SK-N-SH (cell line): ENCODE results near the gene TMEM94. TPM values are rescaled to one million over a fixed set of nuclear protein-coding genes. Genes with fewer than 3 reads are reported as not detected.

Experiments used
- CTCF ChIA-PET: fragments of 300-600, 350-600 bp; formaldehyde crosslinking; extraction: SDS; loops from one replicate; lab custom pipeline; 2021; lab: Yijun Ruan, JAX
- POLR2A ChIA-PET: fragments of 350-600 bp; sonication (Branson Sonifier 250); formaldehyde crosslinking; extraction: SDS; loops from one replicate; lab custom pipeline; 2020; ENCODE audit warnings: antibody characterized with exemption, inconsistent platforms; lab: Yijun Ruan, JAX
- DNase-seq: peaks from one replicate; pipeline ENCODE4 v3.0.0; 2012
- H2AFZ ChIP-seq: fragments of 200-600 bp; sonication (generic); 2 replicates; pipeline ENCODE4 v1.8.1; 2016; ENCODE audit warnings: antibody characterized with exemption, mild to moderate bottlenecking, low read depth
- H3F3A ChIP-seq: fragments of 200-600 bp; sonication (generic); replicated peaks from 2 replicates; pipeline ENCODE3; 2016; ENCODE audit warnings: antibody characterized with exemption, mild to moderate bottlenecking; ENCODE audit not compliant: insufficient read depth
- H3K27ac ChIP-seq, 2 experiments: fragments of 200-500 bp in 1 of 2; fragments of 200-600 bp in 1 of 2; sonication (Bioruptor generic) in 1 of 2; sonication (generic), shearing (Covaris generic) in 1 of 2; 2 replicates each; pipeline versions ENCODE4 v1.5.1 to v1.6.1; 2014 to 2016; ENCODE audit warnings: low read depth in 2 of 2, inconsistent platforms in 1 of 2, low read length in 1 of 2, mild to moderate bottlenecking in 1 of 2, mixed read lengths in 1 of 2
- H3K27me3 ChIP-seq: fragments of 200-600 bp; sonication (generic), shearing (Covaris generic); 2 replicates; pipeline ENCODE4 v1.6.1; 2016; ENCODE audit warnings: mixed run types; ENCODE audit not compliant: insufficient read depth
- H3K36me3 ChIP-seq, 2 experiments: fragments of 200-500 bp in 1 of 2; fragments of 200-600 bp in 1 of 2; sonication (Bioruptor generic) in 1 of 2; sonication (generic) in 1 of 2; replicated peaks in 1 of 2; 2 replicates each; pipeline versions ENCODE3 to v1.5.1; 2014 to 2016; ENCODE audit warnings: low read length in 1 of 2, mild to moderate bottlenecking in 1 of 2; ENCODE audit not compliant: insufficient read depth in 2 of 2, control insufficient read depth in 1 of 2
- H3K4me1 ChIP-seq, 2 experiments: fragments of 200-500 bp in 1 of 2; fragments of 200-600 bp in 1 of 2; sonication (Bioruptor generic) in 1 of 2; sonication (generic), shearing (Covaris generic) in 1 of 2; 2 replicates each; pipeline versions ENCODE4 v1.5.1 to v1.6.1; 2014 to 2016; ENCODE audit warnings: low read depth in 1 of 2, low read length in 1 of 2, mixed run types in 1 of 2; ENCODE audit not compliant: insufficient read depth in 2 of 2, control insufficient read depth in 1 of 2
- H3K4me2 ChIP-seq: fragments of 200-600 bp; sonication (generic), shearing (Covaris generic); 2 replicates; pipeline ENCODE4 v1.6.1; 2017; ENCODE audit warnings: mixed run types
- H3K4me3 ChIP-seq, 2 experiments: fragments of 200-500 bp in 1 of 2; fragments of 200-600 bp in 1 of 2; sonication (Bioruptor generic) in 1 of 2; sonication (generic), shearing (Covaris generic) in 1 of 2; 2 replicates each; pipeline versions ENCODE4 v1.5.1 to v1.8.1; 2014 to 2016; ENCODE audit warnings: low read depth in 2 of 2, inconsistent platforms in 1 of 2, low read length in 1 of 2, mild to moderate bottlenecking in 1 of 2, mixed read lengths in 1 of 2, moderate library complexity in 1 of 2
- H3K79me2 ChIP-seq: fragments of 200-600 bp; sonication (generic); 2 replicates; pipeline ENCODE4 v1.8.1; 2017; ENCODE audit warnings: mild to moderate bottlenecking; ENCODE audit not compliant: insufficient read depth
- H3K9ac ChIP-seq: fragments of 200-600 bp; sonication (generic); 2 replicates; pipeline ENCODE4 v1.6.1; 2017; ENCODE audit warnings: mixed run types
- H3K9me2 ChIP-seq: fragments of 200-600 bp; sonication (generic); 2 replicates; pipeline ENCODE4 v1.6.1; 2017; ENCODE audit warnings: mixed run types
- H3K9me3 ChIP-seq: fragments of 200-600 bp; sonication (generic); 2 replicates; pipeline ENCODE4 v1.6.1; 2017; ENCODE audit warnings: mixed run types, mild to moderate bottlenecking, moderate library complexity
- H4K20me1 ChIP-seq: fragments of 200-600 bp; sonication (generic); 2 replicates; pipeline ENCODE4 v1.6.1; 2017; ENCODE audit warnings: mild to moderate bottlenecking, mixed run types; ENCODE audit not compliant: insufficient read depth
- CTCF ChIP-seq: fragments of 200-600 bp; sonication (generic); IDR thresholded peaks from 2 replicates; pipeline ENCODE4 v1.6.1; 2017; ENCODE audit warnings: antibody characterized with exemption, mild to moderate bottlenecking, moderate library complexity
- ELF1 ChIP-seq: IDR thresholded peaks from 2 replicates; pipeline ENCODE4 v1.4.0; 2012
- EP300 ChIP-seq, 2 experiments: IDR thresholded peaks; 2 replicates each; pipeline versions ENCODE4 v1.4.0 to v1.6.1; 2012; ENCODE audit warnings: borderline replicate concordance in 1 of 2, low read depth in 1 of 2, low read length in 1 of 2
- EZH2phosphoT487 ChIP-seq: fragments of 200-600 bp; sonication (generic); IDR thresholded peaks from 2 replicates; pipeline ENCODE4 v1.6.1; 2017; ENCODE audit warnings: low read depth, mixed run types, mild to moderate bottlenecking, antibody characterized with exemption, moderate library complexity, borderline replicate concordance
- GATA2 ChIP-seq: sonication (generic); formaldehyde crosslinking; IDR thresholded peaks from 2 replicates; pipeline ENCODE4 v1.5.0; 2020; ENCODE audit warnings: mild to moderate bottlenecking, missing genetic modification reagents
- JUND ChIP-seq: IDR thresholded peaks from 2 replicates; pipeline ENCODE4 v1.4.0; 2012
- MXI1 ChIP-seq: IDR thresholded peaks from 2 replicates; pipeline ENCODE4 v1.6.1; 2012; ENCODE audit warnings: mild to moderate bottlenecking, low read depth, low read length, improper control_type of control experiment
- NFIC ChIP-seq: IDR thresholded peaks from 2 replicates; pipeline ENCODE4 v1.4.0; 2012; ENCODE audit warnings: borderline replicate concordance
- NRF1 ChIP-seq: IDR thresholded peaks from 2 replicates; pipeline ENCODE4 v1.6.1; 2012; ENCODE audit warnings: low read depth, mild to moderate bottlenecking, low read length
- REST ChIP-seq: IDR thresholded peaks from 2 replicates; pipeline ENCODE4 v1.6.1; 2012; ENCODE audit warnings: mild to moderate bottlenecking, low read depth, low read length, moderate library complexity
- RXRA ChIP-seq: IDR thresholded peaks from 2 replicates; pipeline ENCODE4 v1.4.0; 2012; ENCODE audit warnings: low read depth, mild to moderate bottlenecking, borderline replicate concordance
- SIN3A ChIP-seq: IDR thresholded peaks from 2 replicates; pipeline ENCODE4 v1.6.1; 2012; ENCODE audit warnings: low read depth, mild to moderate bottlenecking, low read length, moderate library complexity, borderline replicate concordance
- TEAD4 ChIP-seq: IDR thresholded peaks from 2 replicates; pipeline ENCODE4 v1.4.0; 2012; ENCODE audit warnings: mild to moderate bottlenecking, borderline replicate concordance; ENCODE audit not compliant: insufficient read depth
- WGBS: methylation state at CpG from one replicate; pipeline ENCODE4 v1.1.6; 2017; ENCODE audit warnings: low lambda C conversion rate; 5-methylcytosine and 5-hydroxymethylcytosine counted together
- polyA plus RNA-seq, 3 experiments: library from polyadenylated mRNA; depleted of rRNA; stranded (reverse); fragments of >200 nt; gene quantifications; 2 replicates each; pipeline ENCODE4 v1.2.3, GENCODE V29; 2012

Gene TMEM94
- polyA plus RNA-seq, 1 of the 3 experiments (the other 2 are of a cell fraction) = 89.9 TPM

GRCh38 chr17:75505640-75506039, 49.2 kb downstream of the TMEM94 start:
- CTCF ChIA-PET = interaction anchor here (1.2 to 5.6 kb wide), 4 partner anchors 8 to 161 kb away, joined by 3 to 37 read pairs (median 6); partner anchors contain the start of genes LLGL2, RECQL5, SAP30BP and TSEN54
- no peak for TF ChIP-seq NFIC
- no peak for TF ChIP-seq MXI1
- no peak for TF ChIP-seq SIN3A
- TF ChIP-seq ELF1 = no peak
- no peak for TF ChIP-seq CTCF
- TF ChIP-seq EZH2phosphoT487 = no peak
- no peak for TF ChIP-seq JUND
- TF ChIP-seq GATA2 (CRISPR knock-in tag) = no peak
- no peak for TF ChIP-seq TEAD4
- TF ChIP-seq EP300 (IDR thresholded peaks at IDR 0.05; ENCODE audit: borderline replicate concordance in 1 of 2, low read depth in 1 of 2, low read length in 1 of 2) = no peak
- TF ChIP-seq REST = no peak
- no peak for TF ChIP-seq NRF1
- TF ChIP-seq RXRA = no peak
- TF ChIP-seq, all 33 proteins: peak for 0
- no peaks in the 10 kb centered on the region for H3F3A ChIP-seq
- no peaks in the 10 kb centered on the region; the same call in 1 of the 2 replicates for H3K79me2 ChIP-seq
- H3K4me3 ChIP-seq = no peak overlapping the region
- WGBS = 86% methylated on average over 14 of the region's 15 CpGs
- H3K9me3 ChIP-seq = no peaks in the 10 kb centered on the region
- POLR2A ChIA-PET = interaction anchor here (0.5 to 0.6 kb wide), 2 partner anchors 36 to 74 kb away, joined by 3 to 5 read pairs; no protein-coding TSS in a partner anchor
- no peak overlapping the region for H3K9ac ChIP-seq
- peaks cover 6% of the 10 kb centered on the region in 2 experiments; a peak in 1 of 4 replicates for H3K4me1 ChIP-seq
- H3K27ac ChIP-seq = no peak overlapping the region
- peaks cover 3 to 48% of the 10 kb centered on the region in 2 experiments for H3K36me3 ChIP-seq
- H4K20me1 ChIP-seq = peaks cover 17% of the 10 kb centered on the region; the same call in 1 of the 2 replicates
- H3K27me3 ChIP-seq = no peaks in the 10 kb centered on the region
- H2AFZ ChIP-seq = no peak overlapping the region
- no peak overlapping the region for H3K4me2 ChIP-seq
- no peaks in the 10 kb centered on the region for H3K9me2 ChIP-seq
- no peak for DNase-seq
